Fibroblast of mammary gland (primary cell): Measurements from ENCODE around the gene LRP8.

Experiments used
- DNase-seq: peaks from one replicate; pipeline ENCODE4 v3.0.0-alpha.2; 2010; ENCODE audit warnings: low read depth
- H3K4me3 ChIP-seq: 2 replicates; pipeline ENCODE4 v1.5.1; 2011; ENCODE audit warnings: low read depth, mild to moderate bottlenecking, low read length, moderate library complexity; ENCODE audit not compliant: control insufficient read depth
- TF ChIP-seq, protein P1 (sequence below): conservative IDR thresholded peaks from 2 replicates; pipeline ENCODE4 v1.5.1; 2011; ENCODE audit warnings: low read depth, low read length, inconsistent platforms; ENCODE audit not compliant: control insufficient read depth, insufficient read depth

The LRP8 gene

GRCh38 chr1:53328009-53328461 lies at the start of gene LRP8:
TSS of gene LRP8 (minus strand) at chr1:53328070. CDS start at chr1:53327912, 158 bp downstream.
- TF ChIP-seq, protein P1, sequence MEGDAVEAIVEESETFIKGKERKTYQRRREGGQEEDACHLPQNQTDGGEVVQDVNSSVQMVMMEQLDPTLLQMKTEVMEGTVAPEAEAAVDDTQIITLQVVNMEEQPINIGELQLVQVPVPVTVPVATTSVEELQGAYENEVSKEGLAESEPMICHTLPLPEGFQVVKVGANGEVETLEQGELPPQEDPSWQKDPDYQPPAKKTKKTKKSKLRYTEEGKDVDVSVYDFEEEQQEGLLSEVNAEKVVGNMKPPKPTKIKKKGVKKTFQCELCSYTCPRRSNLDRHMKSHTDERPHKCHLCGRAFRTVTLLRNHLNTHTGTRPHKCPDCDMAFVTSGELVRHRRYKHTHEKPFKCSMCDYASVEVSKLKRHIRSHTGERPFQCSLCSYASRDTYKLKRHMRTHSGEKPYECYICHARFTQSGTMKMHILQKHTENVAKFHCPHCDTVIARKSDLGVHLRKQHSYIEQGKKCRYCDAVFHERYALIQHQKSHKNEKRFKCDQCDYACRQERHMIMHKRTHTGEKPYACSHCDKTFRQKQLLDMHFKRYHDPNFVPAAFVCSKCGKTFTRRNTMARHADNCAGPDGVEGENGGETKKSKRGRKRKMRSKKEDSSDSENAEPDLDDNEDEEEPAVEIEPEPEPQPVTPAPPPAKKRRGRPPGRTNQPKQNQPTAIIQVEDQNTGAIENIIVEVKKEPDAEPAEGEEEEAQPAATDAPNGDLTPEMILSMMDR: no peak
- H3K4me3 ChIP-seq: peak within 1 kb of the TSS; percentile 83
- peak; percentile 46 for DNase-seq

GRCh38 chr1:53377438-53377841 lies 49.6 kb upstream of the LRP8 start:
- DNase-seq: no peak
- TF ChIP-seq, protein P1: no peak
- no peak overlapping the region for H3K4me3 ChIP-seq

GRCh38 chr1:53376742-53377437 lies 49.0 kb upstream of the LRP8 start:
- H3K4me3 ChIP-seq: no peak overlapping the region
- TF ChIP-seq, protein P1: no peak
- no peak for DNase-seq

DNA sequence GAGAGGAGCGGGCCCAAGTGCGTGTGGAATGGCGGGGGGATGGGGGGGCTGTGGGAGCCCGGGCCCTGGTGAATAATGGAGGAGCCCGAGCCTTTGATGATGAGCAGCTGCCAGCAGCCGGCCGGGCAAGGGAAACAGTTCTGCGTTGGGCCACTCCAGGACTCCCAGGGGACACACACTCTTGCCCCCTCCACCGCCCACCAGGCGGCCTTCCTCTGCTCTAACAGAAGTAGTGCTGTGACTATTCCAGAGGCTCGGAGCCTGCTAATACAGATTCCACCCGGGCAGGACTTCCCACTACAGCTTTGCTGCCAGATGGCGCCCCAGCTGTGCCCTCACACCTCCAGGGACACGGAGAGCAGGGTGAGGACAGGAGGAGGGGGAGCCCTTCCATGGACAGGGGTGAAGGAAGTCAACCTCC lies 48.2 kb upstream of the LRP8 start:
- no peak overlapping the region for H3K4me3 ChIP-seq
- DNase-seq: no peak
- TF ChIP-seq, protein P1: no peak

DNA sequence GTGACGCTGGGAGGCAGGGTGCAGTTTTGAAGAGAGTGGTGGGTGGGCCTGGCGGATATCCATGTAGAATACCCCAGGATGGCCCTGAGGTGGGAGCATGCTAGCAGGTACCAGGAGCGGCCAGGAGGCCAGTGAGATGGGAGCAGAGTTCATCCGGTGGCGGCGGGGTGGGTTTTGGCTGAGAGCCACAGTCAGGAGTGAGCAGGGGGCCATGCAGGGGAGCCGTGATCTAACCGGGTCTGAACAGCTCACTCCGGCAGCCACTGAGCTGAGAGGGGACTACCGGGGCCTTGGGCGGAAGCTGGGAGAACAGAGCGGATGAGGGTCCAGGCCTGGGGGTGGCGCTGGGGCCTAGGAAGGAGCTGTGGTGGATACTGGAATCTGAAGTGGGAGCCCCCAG lies 47.6 kb upstream of the LRP8 start:
- H3K4me3 ChIP-seq: no peak overlapping the region
- no peak for DNase-seq
- TF ChIP-seq, protein P1: no peak

DNA sequence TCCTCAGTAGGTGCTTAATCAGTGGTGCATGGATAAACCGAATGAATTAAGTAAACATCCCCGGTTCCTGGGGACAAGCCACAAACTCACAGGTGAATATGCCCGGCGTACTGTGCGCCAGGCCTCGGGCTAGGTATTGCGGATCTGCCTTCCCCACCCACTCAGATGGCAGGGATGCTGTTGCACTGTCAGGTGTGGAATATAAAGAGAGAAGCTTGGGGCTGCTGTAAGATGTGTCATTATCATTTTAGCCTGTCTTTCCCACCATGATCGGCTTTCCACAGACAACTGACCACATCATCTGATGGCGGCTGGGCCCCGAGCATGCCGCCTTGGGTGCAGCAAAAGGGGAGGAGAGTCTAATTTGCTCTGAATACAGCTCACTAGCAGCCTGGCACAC lies 45.4 kb upstream of the LRP8 start:
- no peak overlapping the region for H3K4me3 ChIP-seq
- no peak for DNase-seq
- TF ChIP-seq, protein P1: no peak

DNA sequence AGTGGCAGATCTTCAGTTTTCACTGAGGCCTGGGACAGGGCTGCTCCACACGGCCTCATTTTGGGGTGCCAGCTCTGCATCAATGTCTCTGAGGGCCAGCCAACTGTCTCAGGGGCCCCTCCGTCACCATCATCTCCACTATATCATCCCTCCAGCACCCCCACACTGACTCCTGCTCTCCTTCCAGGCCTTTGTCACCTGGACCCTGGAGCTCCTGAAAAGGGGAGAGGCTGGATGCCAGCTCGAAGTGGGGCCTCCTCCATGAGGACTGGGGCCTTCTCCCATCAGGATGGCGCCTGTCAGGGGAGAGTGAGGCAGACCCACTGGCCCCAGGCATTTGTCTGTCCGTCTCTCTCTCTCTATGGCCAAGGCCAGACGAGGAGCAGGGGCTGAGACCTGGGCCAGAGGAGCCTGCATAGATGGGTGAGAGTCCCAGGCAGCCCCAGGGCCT lies 44.7 kb upstream of the LRP8 start:
- H3K4me3 ChIP-seq: no peak overlapping the region
- no peak for DNase-seq
- TF ChIP-seq, protein P1: no peak
